Stimulated activated CD4-positive, alpha-beta T cell treated with anti-CD3 and anti-CD28 coated beads, Interleukin-4, amount 100 ng/mL, for 24 hours (primary cell): ENCODE data around the gene BAG5.
"Not testable (repeated sequence)": the region's sequence is repeated elsewhere in the genome, so short reads cannot be mapped to it uniquely, and the experiment has no call there.

Experiments used
- DNase-seq: peaks from one replicate; pipeline ENCODE4 v3.0.0-alpha.2; 2020

The BAG5 gene

DNA sequence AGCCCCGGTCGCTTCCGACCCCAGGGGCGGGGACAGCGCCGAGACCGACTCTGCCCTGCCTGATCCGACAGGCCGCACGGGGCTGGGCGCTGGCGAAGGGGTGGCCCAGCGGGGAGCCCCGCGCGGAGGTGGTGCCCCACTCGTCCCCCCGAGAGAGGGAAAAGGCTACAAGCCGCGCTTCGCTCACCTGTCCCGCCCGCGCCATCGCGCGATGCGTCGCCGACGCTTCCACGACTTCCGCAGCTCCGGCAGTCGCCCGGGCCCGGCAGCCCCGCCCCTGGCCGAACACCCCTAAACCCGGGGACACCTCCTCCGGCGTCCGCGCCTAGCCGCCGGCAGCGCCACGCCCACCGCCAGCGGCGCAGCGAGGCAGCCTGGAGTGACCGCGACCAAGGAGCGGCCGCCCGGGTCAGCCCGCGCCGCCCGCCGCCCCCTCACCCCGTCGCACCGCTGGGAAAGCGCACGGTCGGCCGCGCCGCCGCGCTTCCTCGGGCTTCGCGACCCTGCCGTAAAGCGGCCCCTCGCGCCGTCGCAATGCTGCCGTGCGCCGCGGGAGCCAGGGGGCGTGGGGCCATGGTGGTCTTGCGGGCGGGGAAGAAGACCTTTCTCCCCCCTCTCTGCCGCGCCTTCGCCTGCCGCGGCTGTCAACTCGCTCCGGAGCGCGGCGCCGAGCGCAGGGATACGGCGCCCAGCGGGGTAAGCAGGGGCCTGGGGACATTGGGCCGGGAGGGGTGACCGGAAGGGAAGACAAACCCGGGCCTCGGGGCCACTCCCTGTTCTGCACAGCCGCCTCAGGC lies at the start of gene BAG5, which contains the start of gene COA8:
Gene BAG5 (minus strand): TSS at position 229 of the 797 bp plus-strand sequence. CDS start 1,493 bp downstream, outside the sequence.
Gene COA8 (plus strand): TSS at position 532 of the 797 bp plus-strand sequence. CDS start 42 bp downstream, at position 574.
- DNase-seq = peak; percentile 86

- DNase-seq = no peak
Measured at GRCh38 chr14:103611215-103611614, 48.8 kb upstream of the BAG5 start.

DNA sequence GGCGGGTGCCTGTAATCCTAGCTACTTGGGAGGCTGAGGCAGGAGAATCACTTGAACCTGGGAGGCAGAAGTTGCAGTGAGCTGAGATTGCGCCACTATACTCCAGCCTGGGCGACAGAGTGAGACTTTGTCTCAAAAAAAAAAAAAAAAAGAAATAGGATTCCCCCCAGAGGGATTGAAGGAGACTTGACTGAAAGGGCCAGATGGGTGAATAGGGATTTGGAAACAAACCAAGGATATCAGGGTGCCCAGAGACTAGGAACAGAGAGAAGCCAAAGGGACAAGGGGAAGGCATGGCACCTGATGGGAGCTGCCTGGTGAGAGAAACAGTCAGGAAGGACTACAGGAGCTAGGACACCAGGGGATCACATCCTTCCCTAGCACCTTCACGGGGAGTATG lies 46.6 kb upstream of the BAG5 start:
- DNase-seq = not testable (repeated sequence)

DNA sequence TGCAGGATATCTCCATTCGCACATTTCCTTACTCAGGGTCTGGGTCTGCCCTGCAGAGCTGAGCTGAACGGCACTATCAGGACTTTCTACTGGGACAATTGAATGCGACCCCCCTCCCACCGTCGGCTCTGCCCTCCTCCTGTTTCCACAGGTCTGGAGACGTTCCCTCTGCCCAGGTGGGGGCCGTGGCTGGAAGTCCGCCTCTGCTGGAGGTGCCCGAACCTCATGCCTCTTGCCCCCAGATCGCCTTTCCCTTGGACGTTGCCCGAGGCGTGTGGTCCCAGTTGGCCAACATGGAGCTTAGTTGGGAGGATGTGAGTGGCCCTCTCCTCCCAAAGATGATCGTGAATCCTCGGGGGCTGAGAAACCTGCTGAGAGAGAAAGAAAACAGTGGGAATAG lies 45.4 kb upstream of the BAG5 start:
- no peak for DNase-seq

DNA sequence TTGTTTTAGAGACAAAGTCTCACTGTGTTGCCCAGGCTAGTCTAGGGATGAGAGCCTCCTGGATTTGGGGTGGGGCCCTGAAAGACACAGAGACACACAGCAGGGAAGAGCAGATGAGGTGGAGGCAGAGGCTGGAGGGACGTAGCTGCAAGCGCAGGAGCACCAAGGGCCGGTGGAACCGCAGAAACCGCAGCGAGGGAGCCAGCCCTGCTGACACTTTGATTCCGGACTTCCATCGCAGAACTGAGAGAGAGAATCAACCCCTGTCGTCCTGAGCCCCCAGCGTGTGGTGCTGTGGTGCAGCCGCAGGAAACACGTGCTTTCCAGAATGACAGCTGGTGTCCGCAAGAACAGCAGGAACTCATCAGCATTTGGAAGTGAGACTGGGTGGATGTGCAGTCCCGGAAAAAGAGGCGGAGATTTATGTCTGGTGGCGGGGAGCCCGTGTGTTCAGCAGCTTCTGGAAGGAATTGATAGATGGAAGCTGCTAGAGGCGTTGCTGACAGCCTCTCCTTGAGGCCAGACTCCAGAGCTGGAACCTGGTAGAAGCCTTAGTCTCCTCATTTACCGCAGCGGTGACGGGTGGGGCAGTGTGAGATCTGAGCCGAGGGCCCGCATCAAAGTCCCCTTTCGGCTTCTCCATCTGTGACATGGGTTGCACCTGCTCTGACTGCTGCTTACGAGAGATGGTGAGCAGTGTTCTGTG lies 44.7 kb upstream of the BAG5 start:
- DNase-seq = peak; percentile 49

- no peak for DNase-seq
Measured at GRCh38 chr14:103604620-103605019, 42.2 kb upstream of the BAG5 start.

DNA sequence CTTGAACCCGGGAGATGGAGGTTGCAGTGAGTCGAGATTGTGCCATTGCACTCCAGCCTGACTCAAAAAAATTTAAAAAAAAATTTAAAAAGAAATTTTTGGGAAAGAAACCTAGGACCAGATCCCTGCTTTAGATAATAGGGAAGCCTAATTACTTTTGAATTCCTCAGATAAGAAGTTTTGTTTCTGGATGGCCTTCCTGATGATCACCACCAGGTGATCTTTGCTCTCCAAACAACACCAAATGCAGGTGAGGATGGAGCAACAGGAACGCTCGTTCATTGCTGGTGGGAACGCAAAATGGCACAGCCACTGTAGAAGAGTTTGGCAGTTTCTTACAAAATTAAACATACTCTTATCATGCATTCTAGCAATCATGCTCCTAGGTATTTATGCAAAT lies 38.0 kb upstream of the BAG5 start:
- no peak for DNase-seq

- DNase-seq = no peak
Measured at GRCh38 chr14:103597623-103598377, 35.3 kb upstream of the BAG5 start.

DNA sequence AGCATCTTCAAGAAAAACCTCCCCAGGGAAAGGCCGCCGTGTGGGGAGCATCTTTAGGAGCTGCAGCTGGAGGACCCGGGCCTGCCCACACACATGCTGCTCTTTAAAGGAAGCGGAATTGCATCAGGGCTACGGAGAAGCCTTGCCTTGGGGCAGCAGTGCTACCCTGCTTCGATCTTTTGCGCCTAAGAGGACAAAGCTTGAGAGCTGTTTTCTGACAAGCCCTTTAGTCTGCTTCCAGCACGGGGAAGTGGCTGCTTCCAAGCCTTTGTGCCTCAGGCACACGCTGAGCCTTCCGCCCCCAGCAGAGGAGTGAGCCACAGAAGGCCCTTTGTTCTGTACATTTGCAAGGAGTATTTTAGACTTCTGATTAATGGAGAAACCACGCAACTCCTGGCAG lies 31.8 kb upstream of the BAG5 start:
- DNase-seq = no peak

DNA sequence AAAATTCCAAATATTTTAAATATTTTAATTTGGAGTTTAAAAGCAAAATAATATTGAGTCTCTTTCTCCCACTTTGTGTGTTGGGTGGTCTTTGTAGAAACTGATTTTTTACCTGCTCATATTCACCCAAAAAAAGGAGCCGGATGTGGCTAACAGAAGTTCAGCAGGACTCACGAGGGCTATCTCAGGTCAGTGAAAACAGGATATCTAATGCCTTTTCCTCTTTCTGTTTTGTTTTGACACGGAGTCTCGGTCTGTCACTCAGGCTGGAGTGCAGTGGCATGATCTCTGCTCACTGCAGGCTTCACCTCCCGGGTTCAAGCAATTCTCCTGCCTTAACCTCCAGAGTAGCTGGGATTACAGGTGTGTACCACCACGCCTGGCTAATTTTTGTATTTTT lies 31.1 kb upstream of the BAG5 start:
- DNase-seq = no peak

DNA sequence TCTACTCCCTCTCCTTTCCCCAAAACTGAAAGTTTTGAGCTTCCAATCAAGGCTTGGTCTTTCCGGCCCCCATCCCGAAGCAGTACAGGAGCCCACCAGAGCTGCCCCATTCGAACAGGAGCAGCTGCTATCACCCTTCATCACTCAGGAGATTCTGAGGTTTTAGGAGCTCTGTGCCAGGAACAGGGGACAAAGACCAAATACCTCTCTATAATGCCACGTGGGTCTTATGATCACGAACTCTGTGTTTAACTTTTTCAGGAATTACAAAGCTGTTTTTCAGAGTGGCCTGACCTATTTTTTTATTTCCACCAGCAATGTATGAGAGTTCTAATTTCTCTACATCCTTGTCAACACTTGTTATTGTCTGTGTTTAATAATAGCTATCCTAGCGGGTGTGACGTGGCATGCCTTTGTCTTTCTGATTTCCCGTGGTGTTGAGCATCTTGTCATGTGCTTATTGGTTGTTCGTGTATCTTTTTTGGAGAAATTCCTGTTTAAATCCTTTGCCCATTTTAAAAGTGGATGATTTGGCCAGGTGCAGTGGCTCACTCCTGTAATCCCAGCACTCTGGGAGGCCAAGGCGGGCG lies 22.0 kb upstream of the BAG5 start:
- no peak for DNase-seq

GRCh38 chr14:103581954-103582703 lies 19.7 kb upstream of the BAG5 start:
- no peak for DNase-seq

GRCh38 chr14:103581206-103581605 lies 18.7 kb upstream of the BAG5 start:
- DNase-seq = no peak

DNA sequence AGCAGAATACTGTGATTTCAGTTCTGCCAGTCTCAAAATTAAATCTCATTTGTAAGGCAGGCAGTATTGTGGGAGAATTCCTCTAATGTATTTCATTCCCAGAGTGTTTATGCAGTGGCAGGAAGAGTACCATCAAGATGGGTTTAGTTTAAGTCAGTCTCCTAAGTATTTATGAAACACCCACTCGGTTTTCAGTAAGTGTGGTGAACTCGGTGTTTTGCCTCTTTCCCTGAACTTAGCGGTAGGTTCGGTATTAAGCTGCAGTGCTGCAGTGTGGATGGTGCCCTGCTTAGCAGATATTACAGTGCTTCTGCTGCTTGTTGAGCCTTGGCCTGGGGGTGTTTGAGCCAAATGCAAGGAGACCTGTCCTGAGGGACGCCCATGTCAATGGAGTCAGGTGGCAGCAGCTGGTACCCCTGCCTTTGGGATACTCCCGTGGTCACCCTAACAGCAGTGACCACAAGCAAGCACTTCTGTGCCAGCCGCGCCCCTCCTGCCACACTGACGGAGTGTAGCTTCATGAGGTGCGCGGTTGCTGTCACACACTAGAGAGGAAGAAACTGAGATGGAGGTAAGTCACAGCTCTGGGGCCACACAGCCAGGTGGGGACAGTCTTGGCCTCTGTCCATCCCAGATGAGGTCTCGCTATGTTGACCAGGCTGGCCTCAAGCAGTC lies 16.1 kb upstream of the BAG5 start:
- no peak for DNase-seq

- DNase-seq = no peak
Measured at GRCh38 chr14:103576371-103577024, 14.0 kb upstream of the BAG5 start.

DNA sequence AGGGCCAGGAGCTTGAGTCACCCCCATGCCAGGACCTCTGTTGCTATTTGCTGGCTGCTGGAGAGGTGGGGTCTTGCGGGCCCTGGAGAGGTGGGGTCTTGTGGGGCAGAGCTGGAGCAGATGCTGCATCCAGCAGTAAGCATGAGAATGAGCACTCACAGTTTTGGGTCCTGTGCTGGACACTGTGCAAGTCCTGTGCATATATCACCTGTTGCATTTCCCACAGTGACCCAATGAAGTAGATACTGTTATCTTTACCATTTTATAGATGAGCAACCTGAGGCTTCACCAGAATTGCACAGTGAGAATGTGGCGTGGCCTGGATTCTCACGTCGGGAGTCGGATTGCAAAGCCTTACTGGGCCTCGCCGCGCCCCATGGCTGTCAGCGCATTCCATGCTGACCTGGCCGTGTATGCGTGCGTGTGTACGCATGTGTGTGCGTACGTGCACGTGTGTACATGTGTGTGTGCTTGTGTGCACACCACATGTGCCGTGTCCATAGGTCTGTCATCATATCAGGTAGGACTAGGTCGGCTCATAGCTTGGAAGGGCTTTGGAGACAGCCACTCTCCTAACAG lies 12.3 kb upstream of the BAG5 start:
- no peak for DNase-seq

- DNase-seq = no peak
Measured at GRCh38 chr14:103574104-103574503, 11.6 kb upstream of the BAG5 start.

DNA sequence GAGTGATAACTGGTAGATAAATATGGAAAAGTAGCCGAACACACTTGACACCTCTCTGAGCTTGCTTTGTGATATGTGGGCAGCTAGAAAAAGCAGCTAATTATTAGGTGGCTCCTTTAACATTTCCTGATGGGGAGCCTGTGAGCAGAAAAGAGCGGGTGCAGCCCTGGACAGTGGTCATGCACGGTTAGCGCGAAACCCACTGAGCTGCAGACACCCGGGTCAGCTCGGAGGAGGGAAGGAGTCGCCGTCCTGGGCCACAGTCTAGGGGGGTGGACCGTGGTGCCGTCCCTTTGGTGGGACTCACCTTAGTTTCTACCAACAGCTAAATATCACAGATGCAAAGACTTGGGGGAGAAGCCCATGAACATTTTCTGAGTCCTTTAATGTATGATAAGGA lies 7.0 kb upstream of the BAG5 start:
- DNase-seq = no peak

DNA sequence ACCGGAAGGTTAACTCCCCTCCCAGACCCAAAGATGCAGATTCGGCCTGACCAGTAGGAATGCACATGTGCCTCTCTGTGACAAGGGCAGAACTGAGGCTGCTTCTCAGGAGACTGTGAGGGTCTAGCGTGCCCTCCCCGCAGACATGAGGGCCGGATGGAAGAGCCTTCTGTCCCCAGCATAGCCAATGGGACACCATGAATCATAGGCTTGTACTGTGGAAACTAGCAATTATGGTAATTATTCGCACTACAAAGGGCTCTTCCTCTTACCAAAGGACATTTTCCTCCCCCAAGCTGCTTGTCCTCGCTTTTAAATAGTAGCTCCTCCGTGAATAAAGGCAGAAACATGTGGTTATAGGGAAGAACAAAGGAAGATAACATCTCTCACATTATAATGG lies 6.5 kb upstream of the BAG5 start:
- DNase-seq = no peak

GRCh38 chr14:103563844-103564505 lies 1.5 kb upstream of the BAG5 start:
- no peak for DNase-seq
